ENCODE measurements around the gene P2RY12. TPM values are rescaled to one million over a fixed set of nuclear protein-coding genes. Genes with fewer than 3 reads are reported as not detected.

Gene P2RY12
- total and polyA plus RNA-seq, 9 of the 15 experiments (the other 6 are each of a cell fraction or from before 2014, with no cell fraction given): not detected

GRCh38 chr3:151316267-151316991 is 68.1 kb downstream of the P2RY12 start, which contains the start of gene GPR87:
Gene GPR87, minus strand, starts transcription at chr3:151316820. Its CDS starts 16,720 bp downstream, at chr3:151300100.
- no peaks in the 10 kb centered on the region for H4K20me1 ChIP-seq (replicated peaks; ENCODE audit: control insufficient read depth, insufficient read depth, low read length)
- no peak within 1 kb of the TSS for H2AFZ ChIP-seq (ENCODE audit: low read depth, low read length)
- intact Hi-C loops (cut with micrococcal nuclease) (no loop called here), in situ Hi-C loops (cut with MboI) (no loop called here)
- H3K36me3 ChIP-seq (ENCODE audit: control insufficient read depth, insufficient read depth, low read length): no peaks in the 10 kb centered on the region
- BruUV-seq (replicated peaks): no TSS peak
- FAIRE-seq: peak; percentile 35
- H3K27ac ChIP-seq (ENCODE audit: extremely low read depth, low read depth, low read length): no peak within 1 kb of the TSS
- no peak for ATAC-seq
- H3K4me1 ChIP-seq (replicated peaks in 1 of 2; ENCODE audit: control insufficient read depth in 2 of 2, insufficient read depth in 2 of 2, low read length in 2 of 2): no peaks in the 10 kb centered on the region
- CTCF ChIA-PET (ENCODE audit: low intra/inter-chr PET ratio): no interaction called here
- no peak for DNase-seq (ENCODE audit: extremely low read depth in 1 of 4, low spot score in 3 of 4)
- TF ChIP-seq ZNF699 (CRISPR knock-in tag; IDR thresholded peaks at IDR 0.05; ENCODE audit: insufficient replicate concordance): no peak
- TF ChIP-seq SPI1 (IDR thresholded peaks at IDR 0.05; ENCODE audit: borderline replicate concordance, low read depth, low read length): no peak
- no peak for TF ChIP-seq RBM15 (IDR thresholded peaks at IDR 0.05; ENCODE audit: insufficient read depth, low read length)
- no peak for TF ChIP-seq E2F4 (CRISPR knock-in tag; IDR thresholded peaks at IDR 0.05; ENCODE audit: low read depth)
- TF ChIP-seq ETV6 (IDR thresholded peaks at IDR 0.05; ENCODE audit: borderline replicate concordance in 1 of 2, low read depth in 2 of 2, low read length in 1 of 2): no peak
- TF ChIP-seq ETV6 (CRISPR knock-in tag; IDR thresholded peaks at IDR 0.05; ENCODE audit: borderline replicate concordance): no peak
- TF ChIP-seq ZBTB17 (CRISPR knock-in tag; IDR thresholded peaks at IDR 0.05): no peak
- TF ChIP-seq NFXL1 (CRISPR knock-in tag; IDR thresholded peaks at IDR 0.05): no peak
- TF ChIP-seq BRF2 (IDR thresholded peaks at IDR 0.05; ENCODE audit: borderline replicate concordance, insufficient read depth, insufficient read length): no peak
- no peak for TF ChIP-seq RB1 (IDR thresholded peaks at IDR 0.05; ENCODE audit: low read depth)
- no peak for TF ChIP-seq JUN (IDR thresholded peaks at IDR 0.05; ENCODE audit: borderline replicate concordance, low read depth, low read length)
- no peak for TF ChIP-seq JUN (CRISPR knock-in tag; IDR thresholded peaks at IDR 0.05; ENCODE audit: borderline replicate concordance)
- no peak for TF ChIP-seq RBM14 (IDR thresholded peaks at IDR 0.05; ENCODE audit: borderline replicate concordance, insufficient read depth, low read depth, low read length)
- no peak for TF ChIP-seq ZKSCAN8 (CRISPR knock-in tag; IDR thresholded peaks at IDR 0.05)
- no peak for TF ChIP-seq TARDBP (IDR thresholded peaks at IDR 0.05)
- no peak for TF ChIP-seq TSC22D4 (tag; IDR thresholded peaks at IDR 0.05)
- no peak for TF ChIP-seq SRSF7 (optimal IDR thresholded peaks at IDR 0.05; ENCODE audit: low read depth, low read length)
- TF ChIP-seq HDAC2 (IDR thresholded peaks at IDR 0.05): no peak
- no peak for TF ChIP-seq ZNF347 (CRISPR knock-in tag; IDR thresholded peaks at IDR 0.05; ENCODE audit: low read depth)
- no peak for TF ChIP-seq SMARCC2 (IDR thresholded peaks at IDR 0.05; ENCODE audit: low read depth)
- no peak for TF ChIP-seq ZNF551 (CRISPR knock-in tag; IDR thresholded peaks at IDR 0.05)
- no peak within 1 kb of the TSS for H3K4me3 ChIP-seq
- no peak within 1 kb of the TSS for H3K4me2 ChIP-seq (ENCODE audit: insufficient read depth, low read length)
- peaks cover 4 to 12% of the 10 kb centered on the region in 2 experiments; a peak in 4 of 5 replicates for H3K27me3 ChIP-seq (ENCODE audit: control insufficient read depth in 2 of 2, insufficient read depth in 2 of 2, low read length in 2 of 2)
- 2% methylated on average over 7 of the region's 7 CpGs for WGBS (ENCODE audit: insufficient coverage, low coverage, missing lambda C conversion rate)
- no peaks in the 10 kb centered on the region for H3K79me2 ChIP-seq (ENCODE audit: control insufficient read depth, insufficient read depth, low read length)
- no peak within 1 kb of the TSS for H3K9ac ChIP-seq (ENCODE audit: insufficient read depth in 1 of 2, low read depth in 2 of 2, low read length in 2 of 2)
- POLR2A ChIA-PET: no interaction called here
- no peaks in the 10 kb centered on the region for H3K9me1 ChIP-seq (ENCODE audit: control insufficient read depth, insufficient read depth, low read length)
- H3K9me3 ChIP-seq (replicated peaks; ENCODE audit: control insufficient read depth, insufficient read depth, low read depth, low read length): no peaks in the 10 kb centered on the region

Measured in K562 (cell line).